HEK293 (cell line): ENCODE data around the gene MIEF2.

Experiments
- BCL11A ChIP-seq: fragments of 450-650 bp; formaldehyde crosslinking; IDR thresholded peaks from 2 replicates; pipeline ENCODE4 v1.5.1; 2016; ENCODE audit warnings: low read depth, missing biosample characterization, missing genetic modification characterization
- KLF16 ChIP-seq: fragments of 450-650 bp; formaldehyde crosslinking; IDR thresholded peaks from 2 replicates; pipeline ENCODE4 v1.5.1; 2017; ENCODE audit warnings: missing biosample characterization, missing genetic modification characterization
- KLF8 ChIP-seq: fragments of 450-650 bp; formaldehyde crosslinking; IDR thresholded peaks from 2 replicates; pipeline ENCODE4 v1.5.1; 2016; ENCODE audit warnings: missing biosample characterization, missing genetic modification characterization
- KLF9 ChIP-seq: fragments of 450-650 bp; formaldehyde crosslinking; IDR thresholded peaks from 2 replicates; pipeline ENCODE4 v1.5.1; 2016; ENCODE audit warnings: missing biosample characterization, missing genetic modification characterization, low read depth
- PRDM1 ChIP-seq: fragments of 450-650 bp; formaldehyde crosslinking; IDR thresholded peaks from 2 replicates; pipeline ENCODE4; 2016; ENCODE audit warnings: missing biosample characterization, missing genetic modification characterization
- ZBTB20 ChIP-seq: fragments of 450-650 bp; formaldehyde crosslinking; IDR thresholded peaks from 2 replicates; pipeline ENCODE4 v1.5.1; 2016; ENCODE audit warnings: missing biosample characterization, missing genetic modification characterization
- ZFHX2 ChIP-seq: fragments of 450-650 bp; formaldehyde crosslinking; conservative IDR thresholded peaks from 2 replicates; pipeline ENCODE4 v1.5.1; 2016; ENCODE audit warnings: missing biosample characterization, missing genetic modification characterization
- ZFP3 ChIP-seq: fragments of 450-650 bp; formaldehyde crosslinking; IDR thresholded peaks from 2 replicates; pipeline ENCODE4 v1.5.1; 2016; ENCODE audit warnings: low read depth, missing biosample characterization, missing genetic modification characterization
- ZNF114 ChIP-seq: fragments of 450-650 bp; formaldehyde crosslinking; IDR thresholded peaks from 2 replicates; pipeline ENCODE4 v1.5.0; 2017; ENCODE audit warnings: missing biosample characterization, missing genetic modification characterization
- ZNF138 ChIP-seq: fragments of 450-650 bp; formaldehyde crosslinking; IDR thresholded peaks from 2 replicates; pipeline ENCODE4 v1.5.1; 2016; ENCODE audit warnings: missing biosample characterization, missing genetic modification characterization, borderline replicate concordance
- ZNF266 ChIP-seq: fragments of 450-650 bp; formaldehyde crosslinking; IDR thresholded peaks from 2 replicates; pipeline ENCODE4 v1.5.1; 2016; ENCODE audit warnings: missing biosample characterization, missing genetic modification characterization, low read depth
- ZNF37A ChIP-seq: fragments of 450-650 bp; IDR thresholded peaks from 2 replicates; pipeline ENCODE4 v1.5.1; 2018; ENCODE audit warnings: missing biosample characterization, missing genetic modification characterization
- ZNF548 ChIP-seq: fragments of 450-650 bp; formaldehyde crosslinking; IDR thresholded peaks from 2 replicates; pipeline ENCODE4 v1.5.1; 2016; ENCODE audit warnings: missing biosample characterization, missing genetic modification characterization
- ZNF626 ChIP-seq: fragments of 450-650 bp; sonication (Bioruptor Pico); formaldehyde crosslinking; IDR thresholded peaks from 2 replicates; pipeline ENCODE4 v1.5.1; 2018; ENCODE audit warnings: missing biosample characterization, missing genetic modification characterization, inconsistent platforms
- ZNF660 ChIP-seq: fragments of 450-650 bp; IDR thresholded peaks from 2 replicates; pipeline ENCODE4 v1.5.1; 2018; ENCODE audit warnings: missing biosample characterization, mild to moderate bottlenecking, missing genetic modification characterization
- ZNF76 ChIP-seq: fragments of 450-650 bp; formaldehyde crosslinking; IDR thresholded peaks from 2 replicates; pipeline ENCODE4; 2016; ENCODE audit warnings: low read depth, missing biosample characterization, missing genetic modification characterization, borderline replicate concordance
- ZSCAN16 ChIP-seq: fragments of 450-650 bp; formaldehyde crosslinking; IDR thresholded peaks from 2 replicates; pipeline ENCODE4 v1.5.1; 2016; ENCODE audit warnings: missing biosample characterization, missing genetic modification characterization
- TF ChIP-seq, protein P1 (sequence below): fragments of 450-650 bp; formaldehyde crosslinking; IDR thresholded peaks from 2 replicates; pipeline ENCODE4 v1.5.1; 2017; ENCODE audit warnings: missing biosample characterization, mild to moderate bottlenecking, missing genetic modification characterization, moderate library complexity
- TF ChIP-seq, protein P2 (sequence below): fragments of 450-650 bp; formaldehyde crosslinking; conservative IDR thresholded peaks from 2 replicates; pipeline ENCODE4 v1.5.1; 2016; ENCODE audit warnings: low read depth, missing biosample characterization, missing genetic modification characterization
- TF ChIP-seq, protein P3 (sequence below): fragments of 450-650 bp; IDR thresholded peaks from 2 replicates; pipeline ENCODE4 v1.5.1; 2018; ENCODE audit warnings: missing biosample characterization, mild to moderate bottlenecking, missing genetic modification characterization
- TF ChIP-seq, protein P4 (sequence below): fragments of 450-650 bp; formaldehyde crosslinking; IDR thresholded peaks from 2 replicates; pipeline ENCODE4 v1.5.1; 2016; ENCODE audit warnings: missing biosample characterization, missing genetic modification characterization

MIEF2 gene

DNA sequence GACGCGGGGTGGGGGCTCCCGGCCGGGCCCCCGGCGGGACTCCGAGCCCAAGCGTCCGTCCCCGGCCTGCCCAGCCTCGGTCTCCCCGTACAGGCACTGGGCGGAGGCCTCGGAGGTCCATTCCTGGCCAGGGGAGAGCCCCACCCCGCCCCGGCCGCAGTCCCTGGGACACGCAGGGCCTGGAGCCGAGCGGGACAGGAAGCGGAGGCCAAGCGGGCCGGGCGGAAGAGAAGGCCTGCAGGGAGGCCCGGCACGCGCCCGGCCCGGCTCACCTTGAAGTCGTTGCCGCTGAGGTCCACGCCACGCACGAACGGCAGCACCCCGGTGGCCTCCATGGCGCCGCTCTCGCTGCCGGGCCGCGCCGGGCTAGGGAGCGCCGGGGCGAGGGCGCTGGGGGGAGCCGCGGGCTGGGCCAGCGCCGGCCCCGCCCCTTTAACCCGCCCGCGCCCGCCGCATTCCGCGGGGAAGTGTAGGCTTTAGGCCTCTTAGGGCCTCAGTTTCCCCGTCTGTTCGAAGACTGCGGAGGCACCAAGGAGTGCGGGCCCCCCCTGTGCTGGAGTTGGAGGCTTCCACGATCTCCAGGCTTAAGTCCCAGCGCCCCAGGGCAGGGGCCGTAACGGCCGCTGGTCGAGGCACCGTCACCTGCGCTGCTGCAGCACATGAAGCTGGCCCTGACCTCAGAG is 2.0 kb upstream of the MIEF2 start, which contains the start of gene FLII (continued):
- TF ChIP-seq, protein P1, sequence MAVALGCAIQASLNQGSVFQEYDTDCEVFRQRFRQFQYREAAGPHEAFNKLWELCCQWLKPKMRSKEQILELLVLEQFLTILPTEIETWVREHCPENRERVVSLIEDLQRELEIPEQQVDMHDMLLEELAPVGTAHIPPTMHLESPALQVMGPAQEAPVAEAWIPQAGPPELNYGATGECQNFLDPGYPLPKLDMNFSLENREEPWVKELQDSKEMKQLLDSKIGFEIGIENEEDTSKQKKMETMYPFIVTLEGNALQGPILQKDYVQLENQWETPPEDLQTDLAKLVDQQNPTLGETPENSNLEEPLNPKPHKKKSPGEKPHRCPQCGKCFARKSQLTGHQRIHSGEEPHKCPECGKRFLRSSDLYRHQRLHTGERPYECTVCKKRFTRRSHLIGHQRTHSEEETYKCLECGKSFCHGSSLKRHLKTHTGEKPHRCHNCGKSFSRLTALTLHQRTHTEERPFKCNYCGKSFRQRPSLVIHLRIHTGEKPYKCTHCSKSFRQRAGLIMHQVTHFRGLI (tag by site-specific recombination), result peak; percentile 91
- 0 out of 2 replicates have a peak, but pooled peaks have one; percentile 18 for TF ChIP-seq ZNF660 (tag by site-specific recombination)
- TF ChIP-seq ZNF37A (tag by site-specific recombination), result no peak
- TF ChIP-seq ZFHX2 (tag by site-specific recombination), result no peak; the same call in 1 of the 2 replicates
- peak; percentile 62 for TF ChIP-seq KLF8 (tag by site-specific recombination)
- TF ChIP-seq ZNF626, result no peak
- TF ChIP-seq, protein P2, sequence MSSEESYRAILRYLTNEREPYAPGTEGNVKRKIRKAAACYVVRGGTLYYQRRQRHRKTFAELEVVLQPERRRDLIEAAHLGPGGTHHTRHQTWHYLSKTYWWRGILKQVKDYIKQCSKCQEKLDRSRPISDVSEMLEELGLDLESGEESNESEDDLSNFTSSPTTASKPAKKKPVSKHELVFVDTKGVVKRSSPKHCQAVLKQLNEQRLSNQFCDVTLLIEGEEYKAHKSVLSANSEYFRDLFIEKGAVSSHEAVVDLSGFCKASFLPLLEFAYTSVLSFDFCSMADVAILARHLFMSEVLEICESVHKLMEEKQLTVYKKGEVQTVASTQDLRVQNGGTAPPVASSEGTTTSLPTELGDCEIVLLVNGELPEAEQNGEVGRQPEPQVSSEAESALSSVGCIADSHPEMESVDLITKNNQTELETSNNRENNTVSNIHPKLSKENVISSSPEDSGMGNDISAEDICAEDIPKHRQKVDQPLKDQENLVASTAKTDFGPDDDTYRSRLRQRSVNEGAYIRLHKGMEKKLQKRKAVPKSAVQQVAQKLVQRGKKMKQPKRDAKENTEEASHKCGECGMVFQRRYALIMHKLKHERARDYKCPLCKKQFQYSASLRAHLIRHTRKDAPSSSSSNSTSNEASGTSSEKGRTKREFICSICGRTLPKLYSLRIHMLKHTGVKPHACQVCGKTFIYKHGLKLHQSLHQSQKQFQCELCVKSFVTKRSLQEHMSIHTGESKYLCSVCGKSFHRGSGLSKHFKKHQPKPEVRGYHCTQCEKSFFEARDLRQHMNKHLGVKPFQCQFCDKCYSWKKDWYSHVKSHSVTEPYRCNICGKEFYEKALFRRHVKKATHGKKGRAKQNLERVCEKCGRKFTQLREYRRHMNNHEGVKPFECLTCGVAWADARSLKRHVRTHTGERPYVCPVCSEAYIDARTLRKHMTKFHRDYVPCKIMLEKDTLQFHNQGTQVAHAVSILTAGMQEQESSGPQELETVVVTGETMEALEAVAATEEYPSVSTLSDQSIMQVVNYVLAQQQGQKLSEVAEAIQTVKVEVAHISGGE (tag by site-specific recombination), result peak; percentile 49
- TF ChIP-seq PRDM1 (tag by site-specific recombination), result no peak
- peak; percentile 86 for TF ChIP-seq ZBTB20 (tag by site-specific recombination)
- TF ChIP-seq ZSCAN16, result no peak
- no peak for TF ChIP-seq BCL11A (tag by site-specific recombination)
- no peak for TF ChIP-seq ZFP3 (tag by site-specific recombination)
- TF ChIP-seq, protein P3, sequence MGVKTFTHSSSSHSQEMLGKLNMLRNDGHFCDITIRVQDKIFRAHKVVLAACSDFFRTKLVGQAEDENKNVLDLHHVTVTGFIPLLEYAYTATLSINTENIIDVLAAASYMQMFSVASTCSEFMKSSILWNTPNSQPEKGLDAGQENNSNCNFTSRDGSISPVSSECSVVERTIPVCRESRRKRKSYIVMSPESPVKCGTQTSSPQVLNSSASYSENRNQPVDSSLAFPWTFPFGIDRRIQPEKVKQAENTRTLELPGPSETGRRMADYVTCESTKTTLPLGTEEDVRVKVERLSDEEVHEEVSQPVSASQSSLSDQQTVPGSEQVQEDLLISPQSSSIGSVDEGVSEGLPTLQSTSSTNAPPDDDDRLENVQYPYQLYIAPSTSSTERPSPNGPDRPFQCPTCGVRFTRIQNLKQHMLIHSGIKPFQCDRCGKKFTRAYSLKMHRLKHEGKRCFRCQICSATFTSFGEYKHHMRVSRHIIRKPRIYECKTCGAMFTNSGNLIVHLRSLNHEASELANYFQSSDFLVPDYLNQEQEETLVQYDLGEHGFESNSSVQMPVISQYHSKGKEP (tag by site-specific recombination), result peak; percentile 29; the same call in 1 of the 2 replicates
- 0 out of 2 replicates have a peak, but pooled peaks have one; percentile 32 for TF ChIP-seq KLF9 (tag by site-specific recombination)
- no peak for TF ChIP-seq ZNF548
- TF ChIP-seq ZNF266 (tag by site-specific recombination), result no peak
- TF ChIP-seq ZNF138 (tag by site-specific recombination), result no peak
- TF ChIP-seq ZNF76 (tag by site-specific recombination), result peak; percentile 51; the same call in 1 of the 2 replicates
- TF ChIP-seq, protein P4, sequence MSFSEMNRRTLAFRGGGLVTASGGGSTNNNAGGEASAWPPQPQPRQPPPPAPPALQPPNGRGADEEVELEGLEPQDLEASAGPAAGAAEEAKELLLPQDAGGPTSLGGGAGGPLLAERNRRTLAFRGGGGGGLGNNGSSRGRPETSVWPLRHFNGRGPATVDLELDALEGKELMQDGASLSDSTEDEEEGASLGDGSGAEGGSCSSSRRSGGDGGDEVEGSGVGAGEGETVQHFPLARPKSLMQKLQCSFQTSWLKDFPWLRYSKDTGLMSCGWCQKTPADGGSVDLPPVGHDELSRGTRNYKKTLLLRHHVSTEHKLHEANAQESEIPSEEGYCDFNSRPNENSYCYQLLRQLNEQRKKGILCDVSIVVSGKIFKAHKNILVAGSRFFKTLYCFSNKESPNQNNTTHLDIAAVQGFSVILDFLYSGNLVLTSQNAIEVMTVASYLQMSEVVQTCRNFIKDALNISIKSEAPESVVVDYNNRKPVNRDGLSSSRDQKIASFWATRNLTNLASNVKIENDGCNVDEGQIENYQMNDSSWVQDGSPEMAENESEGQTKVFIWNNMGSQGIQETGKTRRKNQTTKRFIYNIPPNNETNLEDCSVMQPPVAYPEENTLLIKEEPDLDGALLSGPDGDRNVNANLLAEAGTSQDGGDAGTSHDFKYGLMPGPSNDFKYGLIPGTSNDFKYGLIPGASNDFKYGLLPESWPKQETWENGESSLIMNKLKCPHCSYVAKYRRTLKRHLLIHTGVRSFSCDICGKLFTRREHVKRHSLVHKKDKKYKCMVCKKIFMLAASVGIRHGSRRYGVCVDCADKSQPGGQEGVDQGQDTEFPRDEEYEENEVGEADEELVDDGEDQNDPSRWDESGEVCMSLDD, result no peak
- TF ChIP-seq ZNF114 (tag by site-specific recombination), result no peak
- TF ChIP-seq KLF16, result 0 out of 2 replicates have a peak, but pooled peaks have one; percentile 12
